Activated CD4-positive, alpha-beta T cell treated with anti-CD3 and anti-CD28 coated beads, Interleukin-2, amount 10 ng/mL, durations not matched to agents 24 days and 14 days (primary cell): ENCODE data around the gene FMN2. TPM values are rescaled to one million over a fixed set of nuclear protein-coding genes. Genes with fewer than 3 reads are reported as not detected.

ENCODE experiments used
- DNase-seq: peaks from one replicate; pipeline ENCODE4 v3.0.0; 2022
- H3K27ac Mint-ChIP-seq: one replicate; pipeline ENCODE4 v1.8.0; 2022; ENCODE audit warnings: mild to moderate bottlenecking, mixed read lengths
- H3K27me3 Mint-ChIP-seq: one replicate; pipeline ENCODE4 v1.8.0; 2022; ENCODE audit warnings: mixed read lengths
- H3K36me3 Mint-ChIP-seq: one replicate; pipeline ENCODE4 v1.8.0; 2022; ENCODE audit warnings: low read depth, mild to moderate bottlenecking, mixed read lengths
- H3K4me1 Mint-ChIP-seq: one replicate; pipeline ENCODE4 v1.8.0; 2021; ENCODE audit warnings: mixed read lengths
- H3K4me3 Mint-ChIP-seq: one replicate; pipeline ENCODE4 v1.8.0; 2022; ENCODE audit warnings: mild to moderate bottlenecking, moderate library complexity, mixed read lengths
- H3K9me3 Mint-ChIP-seq: one replicate; pipeline ENCODE4 v1.8.0; 2021; ENCODE audit warnings: mixed read lengths
- intact Hi-C: fragments of 100-400 bp; cut with micrococcal nuclease; formaldehyde crosslinking; loops from one replicate; pipeline ENCODE4 v1.15.1; 2023
- total RNA-seq: library from RNA; stranded (reverse); gene quantifications from 2 replicates; pipeline ENCODE4 v1.2.3, GENCODE V29; 2022

FMN2 gene
- total RNA-seq, 1 donor from 2014 or later, result not detected

GRCh38 chr1:240210026-240210425 is 118.3 kb downstream of the FMN2 start:
- no peak overlapping the region for H3K4me3 Mint-ChIP-seq
- H3K9me3 Mint-ChIP-seq, result no peaks in the 10 kb centered on the region
- no peak for DNase-seq
- no peaks in the 10 kb centered on the region for H3K27me3 Mint-ChIP-seq
- intact Hi-C loops, result no loop called here
- H3K27ac Mint-ChIP-seq, result no peak overlapping the region
- H3K4me1 Mint-ChIP-seq, result no peaks in the 10 kb centered on the region
- no peaks in the 10 kb centered on the region for H3K36me3 Mint-ChIP-seq

- no peaks in the 10 kb centered on the region for H3K9me3 Mint-ChIP-seq
- no peak for DNase-seq
- H3K4me3 Mint-ChIP-seq, result no peak overlapping the region
- intact Hi-C loops, result no loop called here
- H3K4me1 Mint-ChIP-seq, result no peaks in the 10 kb centered on the region
- no peaks in the 10 kb centered on the region for H3K27me3 Mint-ChIP-seq
- H3K27ac Mint-ChIP-seq, result no peak overlapping the region
- H3K36me3 Mint-ChIP-seq, result no peaks in the 10 kb centered on the region
Measured at GRCh38 chr1:240212556-240212955, 120.9 kb downstream of the FMN2 start.

GRCh38 chr1:240217403-240217802 is 125.7 kb downstream of the FMN2 start:
- Mint-ChIP-seq H3K4me3 (no peak overlapping the region), H3K9me3 (no peaks in the 10 kb centered on the region), H3K36me3 (no peaks in the 10 kb centered on the region), H3K27me3 (no peaks in the 10 kb centered on the region), H3K27ac (no peak overlapping the region), H3K4me1 (no peaks in the 10 kb centered on the region)
- intact Hi-C loops, result no loop called here
- no peak for DNase-seq

- Mint-ChIP-seq H3K27ac (no peak overlapping the region), H3K4me1 (no peaks in the 10 kb centered on the region), H3K9me3 (peaks cover 6% of the 10 kb centered on the region), H3K4me3 (no peak overlapping the region), H3K27me3 (no peaks in the 10 kb centered on the region), H3K36me3 (no peaks in the 10 kb centered on the region)
- intact Hi-C loops, result no loop called here
- no peak for DNase-seq
Measured at GRCh38 chr1:240219104-240219503, 127.4 kb downstream of the FMN2 start.

GRCh38 chr1:240226102-240226501 is 134.4 kb downstream of the FMN2 start:
- H3K4me1 Mint-ChIP-seq, result no peaks in the 10 kb centered on the region
- peaks cover 13% of the 10 kb centered on the region for H3K9me3 Mint-ChIP-seq
- H3K27me3 Mint-ChIP-seq, result no peaks in the 10 kb centered on the region
- intact Hi-C loops, result no loop called here
- H3K27ac Mint-ChIP-seq, result no peak overlapping the region
- H3K36me3 Mint-ChIP-seq, result no peaks in the 10 kb centered on the region
- no peak overlapping the region for H3K4me3 Mint-ChIP-seq
- no peak for DNase-seq

- H3K9me3 Mint-ChIP-seq, result no peaks in the 10 kb centered on the region
- no peak overlapping the region for H3K27ac Mint-ChIP-seq
- no peaks in the 10 kb centered on the region for H3K36me3 Mint-ChIP-seq
- no peaks in the 10 kb centered on the region for H3K27me3 Mint-ChIP-seq
- no peak overlapping the region for H3K4me3 Mint-ChIP-seq
- DNase-seq, result no peak
- intact Hi-C loops, result no loop called here
- H3K4me1 Mint-ChIP-seq, result no peaks in the 10 kb centered on the region
Measured at GRCh38 chr1:240230816-240231215, 139.1 kb downstream of the FMN2 start.

DNA sequence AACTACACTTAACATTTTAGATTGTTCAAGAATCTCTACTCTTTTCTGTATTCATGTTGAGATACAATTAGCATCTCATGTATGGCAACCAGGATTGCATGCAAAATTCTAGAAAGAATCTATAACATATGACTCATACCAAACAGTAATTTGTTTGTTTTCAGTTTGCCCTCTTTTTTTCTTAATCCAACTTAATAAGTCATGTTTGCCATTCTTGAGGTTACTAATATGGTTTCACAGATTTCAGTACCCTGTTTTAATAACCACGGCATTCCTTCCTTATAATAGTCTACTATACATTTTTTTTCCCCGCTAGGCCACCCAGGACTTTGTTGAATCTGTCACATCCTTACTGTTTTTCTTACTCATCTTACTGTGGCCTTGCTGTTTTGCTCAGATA is 140.8 kb downstream of the FMN2 start:
- H3K9me3 Mint-ChIP-seq, result no peaks in the 10 kb centered on the region
- intact Hi-C loops, result no loop called here
- no peak overlapping the region for H3K27ac Mint-ChIP-seq
- no peak for DNase-seq
- H3K27me3 Mint-ChIP-seq, result no peaks in the 10 kb centered on the region
- no peaks in the 10 kb centered on the region for H3K4me1 Mint-ChIP-seq
- no peaks in the 10 kb centered on the region for H3K36me3 Mint-ChIP-seq
- H3K4me3 Mint-ChIP-seq, result no peak overlapping the region

DNA sequence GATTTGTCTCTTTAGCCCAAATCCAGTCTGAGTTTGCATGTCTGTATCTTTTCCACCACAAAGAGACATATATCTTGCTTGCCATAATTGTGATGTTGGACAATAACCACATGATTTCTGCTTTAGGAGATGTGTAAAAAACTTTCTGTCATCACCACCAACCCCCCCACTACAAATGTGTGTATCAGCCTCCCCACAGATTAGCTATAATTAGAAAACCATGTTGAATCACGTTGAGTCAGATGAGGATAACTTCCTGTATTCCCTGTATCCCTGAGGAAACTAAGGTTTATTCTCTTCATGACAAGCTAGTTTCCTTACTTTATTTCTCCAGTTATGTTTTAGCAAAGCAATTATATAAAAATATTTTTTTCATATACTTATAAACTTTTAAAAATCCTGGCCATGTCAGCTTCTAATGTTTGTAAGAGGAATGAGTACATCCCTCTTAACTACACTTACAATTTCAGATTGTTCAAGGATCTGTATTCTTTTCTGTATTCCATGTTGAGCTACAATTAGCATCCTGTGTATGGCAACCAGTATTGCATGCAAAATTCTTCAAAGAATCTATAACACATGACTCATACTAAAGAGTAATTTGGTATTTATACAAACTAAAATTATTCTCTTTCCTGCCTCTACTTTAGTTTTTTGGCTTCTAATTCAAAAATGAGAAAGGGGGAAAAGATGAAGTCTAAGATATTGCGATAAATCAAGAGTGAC is 143.0 kb downstream of the FMN2 start:
- H3K36me3 Mint-ChIP-seq, result no peaks in the 10 kb centered on the region
- no peak for DNase-seq
- intact Hi-C loops, result no loop called here
- H3K4me1 Mint-ChIP-seq, result no peaks in the 10 kb centered on the region
- H3K9me3 Mint-ChIP-seq, result no peaks in the 10 kb centered on the region
- H3K4me3 Mint-ChIP-seq, result no peak overlapping the region
- no peak overlapping the region for H3K27ac Mint-ChIP-seq
- no peaks in the 10 kb centered on the region for H3K27me3 Mint-ChIP-seq

- intact Hi-C loops, result no loop called here
- Mint-ChIP-seq H3K36me3 (no peaks in the 10 kb centered on the region), H3K27ac (no peak overlapping the region), H3K4me3 (no peak overlapping the region), H3K9me3 (no peaks in the 10 kb centered on the region), H3K27me3 (no peaks in the 10 kb centered on the region), H3K4me1 (no peaks in the 10 kb centered on the region)
- no peak for DNase-seq
Measured at GRCh38 chr1:240235521-240236288, 144.0 kb downstream of the FMN2 start.

DNA sequence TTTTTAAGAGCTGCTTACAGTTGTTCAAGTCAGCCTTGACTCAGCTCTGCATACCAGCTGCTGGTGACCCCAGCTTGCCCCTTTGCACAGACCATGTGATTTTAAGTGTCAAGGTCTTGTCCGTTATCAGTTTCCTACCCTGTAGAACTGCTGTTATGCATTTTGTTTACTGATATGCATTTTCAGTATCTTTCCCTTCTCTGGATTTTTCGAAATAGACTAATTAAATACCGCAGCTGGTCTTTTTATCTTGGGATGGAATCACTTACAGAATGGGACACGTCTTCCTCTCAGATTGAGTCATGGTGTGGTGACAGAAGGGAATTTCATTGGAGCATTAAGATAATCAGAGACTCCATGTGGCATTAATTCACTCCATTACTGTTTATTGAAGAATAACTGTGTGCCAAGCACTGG is 145.6 kb downstream of the FMN2 start:
- H3K36me3 Mint-ChIP-seq, result no peaks in the 10 kb centered on the region
- DNase-seq, result no peak
- intact Hi-C loops, result no loop called here
- H3K9me3 Mint-ChIP-seq, result no peaks in the 10 kb centered on the region
- no peak overlapping the region for H3K4me3 Mint-ChIP-seq
- no peaks in the 10 kb centered on the region for H3K27me3 Mint-ChIP-seq
- H3K4me1 Mint-ChIP-seq, result no peaks in the 10 kb centered on the region
- H3K27ac Mint-ChIP-seq, result no peak overlapping the region

- Mint-ChIP-seq H3K36me3 (no peaks in the 10 kb centered on the region), H3K9me3 (no peaks in the 10 kb centered on the region), H3K4me3 (no peak overlapping the region), H3K27me3 (no peaks in the 10 kb centered on the region), H3K4me1 (no peaks in the 10 kb centered on the region), H3K27ac (no peak overlapping the region)
- DNase-seq, result no peak
- intact Hi-C loops, result no loop called here
Measured at GRCh38 chr1:240239309-240239708, 147.6 kb downstream of the FMN2 start.

DNA sequence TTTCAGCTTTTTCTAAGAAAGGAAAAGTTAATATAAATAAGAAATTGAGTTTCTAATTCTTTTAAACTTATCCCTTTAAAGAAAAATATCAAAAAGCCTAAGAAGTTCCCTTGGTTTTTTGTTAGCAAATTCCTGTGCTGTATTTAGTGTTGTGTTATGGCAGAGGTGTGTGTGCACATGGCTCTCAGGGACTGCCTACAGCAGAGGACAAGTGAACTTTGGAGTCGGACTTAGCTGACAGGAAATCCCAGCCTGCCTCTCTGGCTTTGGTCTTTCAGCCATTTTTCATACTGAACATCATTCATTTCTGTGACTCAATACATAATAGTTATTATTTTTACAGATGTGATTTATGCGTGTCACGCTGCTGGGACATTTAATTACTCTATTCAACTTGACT is 149.6 kb downstream of the FMN2 start:
- intact Hi-C loops, result no loop called here
- Mint-ChIP-seq H3K27me3 (no peaks in the 10 kb centered on the region), H3K36me3 (no peaks in the 10 kb centered on the region), H3K27ac (no peak overlapping the region), H3K9me3 (no peaks in the 10 kb centered on the region), H3K4me3 (no peak overlapping the region), H3K4me1 (no peaks in the 10 kb centered on the region)
- no peak for DNase-seq

DNA sequence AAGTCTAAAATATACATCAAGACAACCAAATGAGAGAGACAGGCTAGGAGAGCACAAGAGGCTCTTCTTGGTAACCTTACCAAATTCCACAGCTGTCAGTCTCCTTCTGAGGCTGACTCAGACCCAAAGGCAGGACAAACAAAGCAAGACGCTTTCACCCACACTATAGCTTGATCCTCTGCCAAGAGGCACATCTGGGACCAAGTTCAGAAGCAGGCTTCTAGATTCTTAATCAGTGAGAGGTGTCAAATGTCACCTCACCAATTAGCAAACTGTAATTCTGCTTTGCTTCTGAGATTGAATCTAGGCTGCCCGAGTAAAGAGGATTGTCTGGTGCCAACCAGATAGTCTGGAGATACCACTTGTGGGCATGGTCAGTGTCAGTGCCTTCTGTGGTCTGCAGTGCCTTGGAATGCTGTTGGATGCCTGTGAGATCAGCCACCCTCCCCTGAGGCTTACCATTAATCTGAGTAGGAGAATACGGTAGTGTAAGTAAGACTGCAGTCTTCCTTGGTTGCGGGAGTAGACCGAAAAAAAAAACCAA is 151.0 kb downstream of the FMN2 start:
- no peaks in the 10 kb centered on the region for H3K36me3 Mint-ChIP-seq
- no peaks in the 10 kb centered on the region for H3K4me1 Mint-ChIP-seq
- intact Hi-C loops, result no loop called here
- H3K4me3 Mint-ChIP-seq, result no peak overlapping the region
- no peaks in the 10 kb centered on the region for H3K9me3 Mint-ChIP-seq
- no peak for DNase-seq
- no peak overlapping the region for H3K27ac Mint-ChIP-seq
- H3K27me3 Mint-ChIP-seq, result no peaks in the 10 kb centered on the region

GRCh38 chr1:240244968-240245628 is 153.4 kb downstream of the FMN2 start:
- no peak for DNase-seq
- Mint-ChIP-seq H3K27ac (no peak overlapping the region), H3K4me3 (no peak overlapping the region), H3K27me3 (no peaks in the 10 kb centered on the region), H3K9me3 (no peaks in the 10 kb centered on the region), H3K4me1 (no peaks in the 10 kb centered on the region), H3K36me3 (no peaks in the 10 kb centered on the region)
- intact Hi-C loops, result no loop called here
